Keratinocyte (primary cell): ENCODE measurements around the gene FMNL2.

Experiments
- EZH2 ChIP-seq: IDR thresholded peaks from one replicate; pipeline ENCODE4 v1.6.1; 2012; ENCODE audit warnings: inconsistent platforms, mild to moderate bottlenecking, low read length, moderate library complexity
- TF ChIP-seq, protein P1 (sequence below), 3 experiments: IDR thresholded peaks in 1 of 3; conservative IDR thresholded peaks in 1 of 3; optimal IDR thresholded peaks in 1 of 3; 2 replicates in 2 of 3; 3 replicates in 1 of 3; pipeline versions ENCODE3 to v1.5.1; 2011; ENCODE audit warnings: low read length in 3 of 3, mild to moderate bottlenecking in 3 of 3, moderate library complexity in 2 of 3, control low read depth in 1 of 3, inconsistent platforms in 1 of 3; ENCODE audit not compliant: insufficient read depth in 2 of 3; ENCODE audit errors: extremely low read depth in 1 of 3

DNA sequence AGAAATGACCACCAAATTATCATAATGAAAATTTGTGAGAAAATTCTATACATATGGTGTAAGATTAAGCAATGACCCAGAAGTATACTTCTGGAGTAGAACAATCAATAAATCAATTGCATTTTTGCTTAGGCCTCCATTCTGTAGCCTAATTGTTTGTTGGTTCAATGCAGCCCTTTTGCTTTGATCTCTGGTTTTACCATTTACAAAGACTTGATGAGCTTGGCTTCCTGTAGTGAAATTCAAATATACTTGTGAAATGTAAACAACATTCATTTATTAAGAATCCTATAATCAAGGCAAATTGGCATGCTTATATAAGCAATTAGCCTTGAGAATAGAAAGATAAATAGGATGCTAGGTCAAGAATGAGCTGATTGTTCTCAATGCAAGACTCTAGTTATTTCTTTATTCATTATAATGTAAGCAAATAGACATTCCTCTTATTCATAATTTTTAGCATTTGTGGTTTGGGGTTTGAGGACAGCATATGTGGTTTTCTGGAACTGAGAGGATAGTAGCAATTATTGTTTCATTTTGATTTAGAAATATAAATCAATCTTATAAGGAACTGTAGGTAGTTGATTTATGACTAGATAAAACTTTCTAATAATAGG is 9.7 kb downstream of the FMNL2 start:
- TF ChIP-seq, protein P1, sequence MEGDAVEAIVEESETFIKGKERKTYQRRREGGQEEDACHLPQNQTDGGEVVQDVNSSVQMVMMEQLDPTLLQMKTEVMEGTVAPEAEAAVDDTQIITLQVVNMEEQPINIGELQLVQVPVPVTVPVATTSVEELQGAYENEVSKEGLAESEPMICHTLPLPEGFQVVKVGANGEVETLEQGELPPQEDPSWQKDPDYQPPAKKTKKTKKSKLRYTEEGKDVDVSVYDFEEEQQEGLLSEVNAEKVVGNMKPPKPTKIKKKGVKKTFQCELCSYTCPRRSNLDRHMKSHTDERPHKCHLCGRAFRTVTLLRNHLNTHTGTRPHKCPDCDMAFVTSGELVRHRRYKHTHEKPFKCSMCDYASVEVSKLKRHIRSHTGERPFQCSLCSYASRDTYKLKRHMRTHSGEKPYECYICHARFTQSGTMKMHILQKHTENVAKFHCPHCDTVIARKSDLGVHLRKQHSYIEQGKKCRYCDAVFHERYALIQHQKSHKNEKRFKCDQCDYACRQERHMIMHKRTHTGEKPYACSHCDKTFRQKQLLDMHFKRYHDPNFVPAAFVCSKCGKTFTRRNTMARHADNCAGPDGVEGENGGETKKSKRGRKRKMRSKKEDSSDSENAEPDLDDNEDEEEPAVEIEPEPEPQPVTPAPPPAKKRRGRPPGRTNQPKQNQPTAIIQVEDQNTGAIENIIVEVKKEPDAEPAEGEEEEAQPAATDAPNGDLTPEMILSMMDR (optimal IDR thresholded peaks at IDR 0.05 in 1 of 3, IDR thresholded peaks at IDR 0.05 in 1 of 3, conservative IDR thresholded peaks at IDR 0.05 in 1 of 3; ENCODE audit: extremely low read depth in 1 of 3, insufficient read depth in 2 of 3, low read length in 3 of 3) = no peak
- no peak for TF ChIP-seq EZH2
